ENCODE data around the gene CACYBP.
"Not testable (repeated sequence)": the region's sequence is repeated elsewhere in the genome, so short reads cannot be mapped to it uniquely, and the experiment has no call there.

Gene CACYBP

GRCh38 chr1:175013445-175013844 is 13.7 kb downstream of the CACYBP start:
- DNase-seq: no peak

GRCh38 chr1:175015243-175015642 is 15.5 kb downstream of the CACYBP start:
- DNase-seq: no peak

DNA sequence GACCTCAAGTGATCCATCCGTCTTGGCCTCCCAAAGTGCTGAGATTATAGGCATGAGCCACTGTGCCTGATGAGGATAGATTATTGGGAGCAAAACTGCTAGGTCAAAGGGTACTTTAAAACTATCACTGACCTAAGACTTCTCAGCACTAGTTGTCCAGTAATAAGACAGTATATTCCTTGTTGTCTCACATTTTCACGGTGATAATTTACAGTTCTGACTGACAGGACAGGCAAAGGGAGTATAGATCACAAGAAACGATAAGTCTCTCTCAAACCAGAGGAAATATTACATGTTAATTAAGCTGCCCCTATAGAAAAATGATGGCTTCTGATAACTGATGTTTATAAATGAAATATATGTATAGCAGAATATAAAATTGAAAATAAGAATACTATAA is 19.8 kb downstream of the CACYBP start:
- DNase-seq: no peak

DNA sequence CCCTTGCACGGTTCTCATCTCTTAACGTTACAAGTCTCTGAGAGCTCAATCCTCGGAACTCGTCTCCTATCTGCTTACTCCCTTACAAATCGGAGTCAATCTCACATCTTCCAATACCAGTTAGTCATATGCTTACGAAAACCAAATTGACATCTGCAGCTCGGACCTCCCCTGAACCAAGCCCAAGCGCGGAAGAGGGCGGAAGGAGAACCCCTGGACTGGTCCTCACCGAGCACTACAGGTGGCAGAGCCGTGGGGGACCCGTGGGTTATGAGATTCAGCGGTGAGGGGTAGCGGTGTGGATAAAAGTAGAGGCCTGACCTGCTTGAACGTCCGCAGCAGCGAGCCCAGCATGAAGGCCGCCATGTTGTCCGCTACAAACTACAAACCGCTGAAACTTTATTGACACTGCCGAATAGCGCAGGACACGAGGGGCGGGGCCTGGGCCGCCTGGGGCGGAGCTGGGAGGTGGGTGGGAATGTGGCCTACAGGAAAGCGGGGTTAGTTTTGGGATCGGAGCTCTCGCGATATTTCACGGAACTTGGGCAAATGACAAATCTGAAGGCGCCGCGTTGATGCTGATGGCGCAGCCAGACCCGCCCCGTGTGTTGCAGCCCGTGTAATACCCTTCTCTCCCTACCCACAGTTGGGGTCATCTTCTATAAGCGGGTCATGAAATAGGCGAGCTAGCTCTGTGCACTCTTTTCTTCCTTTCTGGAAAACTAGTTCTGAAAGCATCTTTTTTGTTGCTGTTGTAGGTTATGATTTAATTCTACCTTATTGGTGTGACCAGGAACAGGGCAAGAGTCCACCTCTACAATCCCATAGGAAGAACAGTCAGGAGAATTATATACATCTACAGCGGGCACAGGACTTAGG is 23.5 kb downstream of the CACYBP start, which contains the start of gene MRPS14:
MRPS14 (minus strand) TSS at position 383 of the 879 bp plus-strand sequence; CDS start at position 366, 17 bp downstream.
- DNase-seq: peak; percentile 97 to 100 (median 99)

- not testable (repeated sequence) for DNase-seq
These were observed 24.1 kb downstream of the CACYBP start for GRCh38 chr1:175023922-175024242.

DNA sequence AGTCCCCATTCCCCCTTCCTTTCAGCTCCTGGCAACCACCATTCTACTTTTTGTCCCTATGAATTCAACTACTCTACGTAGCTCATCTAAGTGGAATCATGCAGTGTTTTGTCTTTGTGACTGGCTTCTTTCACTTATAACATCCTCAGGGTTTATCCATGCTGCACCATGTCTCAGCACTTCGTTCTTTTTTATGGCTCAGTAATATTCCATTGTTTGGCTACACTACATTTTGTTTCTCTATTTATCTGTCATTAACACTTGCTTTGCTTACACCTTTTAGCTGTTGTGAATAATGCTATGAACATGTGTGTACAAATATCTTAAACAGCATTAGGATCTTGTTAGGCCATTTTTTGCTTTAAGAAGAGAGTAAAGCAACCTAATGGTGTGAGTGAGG is 25.0 kb downstream of the CACYBP start:
- DNase-seq: no peak

DNA sequence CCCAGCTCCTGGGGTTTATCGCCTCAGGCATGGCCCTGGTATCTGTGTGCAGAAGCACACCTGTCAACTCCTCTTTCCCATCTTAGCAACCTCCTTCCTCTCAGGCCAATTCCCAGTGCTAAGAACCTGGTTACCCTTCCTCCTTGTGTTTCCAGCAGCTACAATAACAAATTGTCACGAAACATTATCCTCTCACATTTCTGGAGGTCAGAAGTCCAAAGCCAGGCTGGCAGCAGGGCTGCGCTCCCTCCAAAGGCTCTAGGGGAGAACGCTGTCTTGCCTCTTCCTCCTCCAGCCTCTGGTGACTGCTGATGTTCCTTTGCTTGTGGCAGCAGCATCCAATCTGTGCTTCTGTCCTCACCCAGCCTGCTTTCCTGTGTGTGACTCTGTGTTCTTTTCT is 34.2 kb downstream of the CACYBP start:
- peak in 2 of 3 experiments; percentile 4 to 49 for DNase-seq

DNA sequence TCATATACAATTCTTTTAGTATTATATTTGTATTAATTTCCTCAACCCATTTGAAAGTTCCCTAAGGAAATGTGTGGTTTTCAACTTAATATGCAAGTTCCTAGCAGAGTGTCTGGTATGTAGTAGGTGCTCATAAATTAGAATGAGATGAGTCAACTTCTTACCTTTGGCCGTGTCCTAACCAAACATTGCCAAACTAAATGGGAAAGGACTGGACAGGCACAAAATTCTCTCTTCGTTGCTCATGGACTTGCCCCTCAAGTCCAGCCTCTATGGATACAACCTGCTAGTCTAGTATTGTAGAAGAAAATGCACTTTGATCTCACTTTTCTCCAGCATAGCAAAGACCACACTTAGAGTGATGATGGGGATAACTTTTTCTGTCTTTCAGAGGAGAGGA is 35.0 kb downstream of the CACYBP start:
- DNase-seq: no peak

DNA sequence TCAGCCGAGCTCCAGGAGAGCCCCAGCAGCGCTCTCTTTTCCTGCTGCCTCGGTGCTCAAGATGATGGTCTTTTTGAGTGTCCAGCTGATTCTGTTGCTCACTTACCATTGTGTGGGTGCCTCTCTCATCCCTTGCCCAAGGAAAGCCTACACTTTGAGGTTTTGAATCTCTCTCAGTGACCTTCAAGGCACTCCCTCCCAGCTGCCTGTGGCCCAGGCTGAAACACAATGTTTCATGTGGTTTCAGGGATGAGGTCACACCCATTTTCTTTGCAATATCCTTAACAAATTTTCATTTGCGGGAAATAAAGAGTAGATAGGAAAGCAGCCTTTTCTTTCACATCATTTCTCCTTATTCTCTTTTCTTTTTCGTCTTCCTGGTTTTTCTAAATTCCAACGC is 36.1 kb downstream of the CACYBP start:
- no peak for DNase-seq

GRCh38 chr1:175036476-175036875 is 36.7 kb downstream of the CACYBP start:
- DNase-seq: no peak

GRCh38 chr1:175037416-175037815 is 37.7 kb downstream of the CACYBP start:
- DNase-seq: no peak

DNA sequence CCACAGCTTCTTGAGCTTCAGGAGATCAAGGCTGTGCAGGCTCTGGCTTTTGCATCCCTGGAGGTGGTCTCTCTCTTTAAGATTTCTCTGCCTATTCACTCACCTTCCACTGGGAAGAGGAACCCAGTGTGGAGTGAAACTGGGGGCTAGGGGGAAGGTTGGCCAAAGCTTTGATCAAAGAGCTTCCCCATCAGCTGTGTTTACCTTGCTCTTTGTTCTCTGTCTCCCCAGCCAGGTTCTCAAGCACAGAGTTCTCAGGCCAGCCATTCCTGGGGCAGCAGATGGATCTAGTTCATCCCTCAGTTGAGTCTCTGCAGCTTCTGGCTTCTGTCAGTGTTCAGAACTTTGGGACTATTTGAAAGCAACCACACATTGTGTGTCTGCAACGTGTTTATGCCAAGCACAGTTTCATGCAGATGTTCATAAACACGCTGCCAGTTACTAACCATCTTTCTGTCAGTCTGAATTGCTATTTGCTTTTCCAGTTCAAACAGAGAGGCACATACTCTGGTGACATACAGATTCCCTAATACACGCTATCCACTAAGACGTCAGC is 40.7 kb downstream of the CACYBP start:
- DNase-seq: no peak

GRCh38 chr1:175042650-175043049 is 42.9 kb downstream of the CACYBP start:
- no peak for DNase-seq

GRCh38 chr1:175043824-175044223 is 44.1 kb downstream of the CACYBP start:
- no peak for DNase-seq

DNA sequence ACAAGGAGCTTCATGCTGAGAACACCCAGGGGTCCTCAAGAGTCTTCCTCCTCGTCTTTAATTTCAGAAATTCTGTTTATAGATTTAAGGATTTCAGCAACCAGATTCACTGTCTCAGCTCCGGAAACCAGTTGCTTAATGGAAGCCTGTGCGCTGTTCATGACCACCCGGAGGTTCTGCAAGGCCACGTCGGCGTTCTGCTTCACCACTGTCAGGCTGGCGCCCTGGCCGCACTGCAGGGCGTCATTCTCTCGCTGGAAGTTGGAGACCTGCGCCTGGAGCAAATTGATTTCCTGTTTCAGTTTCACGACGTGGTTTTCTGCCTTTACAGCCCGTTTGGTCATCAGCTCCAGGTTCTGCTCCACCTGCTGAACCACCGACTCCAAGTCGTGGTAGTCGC is 44.8 kb downstream of the CACYBP start:
- DNase-seq: not testable (repeated sequence)

DNA sequence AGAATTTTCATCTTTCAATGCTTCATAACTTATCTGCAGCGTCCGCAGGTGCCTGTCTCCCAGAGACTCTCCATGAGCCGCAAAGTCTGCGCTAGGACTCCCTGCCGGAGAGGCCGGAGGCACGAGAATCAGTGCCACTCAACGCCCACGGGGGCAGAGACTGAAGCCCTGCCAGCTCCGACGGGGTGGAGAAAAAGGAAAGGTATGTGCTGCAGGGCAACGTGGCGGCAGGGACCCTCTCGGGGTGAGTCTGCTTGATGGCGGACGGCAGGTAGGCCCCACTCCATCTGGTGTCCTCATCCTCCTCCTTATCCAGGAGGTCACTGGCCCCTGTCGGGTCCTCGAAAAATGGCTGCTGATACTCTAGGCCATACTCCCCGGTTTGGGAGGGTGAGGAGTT is 45.4 kb downstream of the CACYBP start:
- no peak for DNase-seq

GRCh38 chr1:175045519-175045918 is 45.8 kb downstream of the CACYBP start:
- no peak for DNase-seq

- DNase-seq: no peak
These were observed 51.2 kb downstream of the CACYBP start for GRCh38 chr1:175050992-175051391.

DNA sequence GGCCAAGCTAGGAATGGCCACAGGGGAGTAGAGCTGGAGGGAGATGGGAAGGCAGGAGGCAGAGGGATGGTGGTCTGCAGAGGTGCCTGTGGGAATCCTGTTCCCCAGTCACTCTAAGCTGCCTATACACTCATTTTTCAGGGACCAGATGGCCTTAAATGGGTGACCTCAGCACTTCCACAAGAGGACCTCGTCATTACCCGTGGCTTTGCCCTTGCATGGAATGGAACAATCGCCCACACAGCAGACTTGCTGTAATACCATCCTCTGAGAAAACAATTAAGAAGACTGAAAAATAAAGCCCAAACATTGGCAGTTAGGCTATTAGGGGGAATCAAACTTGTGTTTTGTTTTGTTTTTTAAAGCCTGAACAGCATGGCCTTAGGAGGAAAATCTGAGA is 55.0 kb downstream of the CACYBP start:
- DNase-seq: no peak

Data from NCI-H1417 (cell line).